ENCODE results near the gene FBLN2. TPM values are rescaled to one million over a fixed set of nuclear protein-coding genes. Genes with fewer than 3 reads are reported as not detected.

FBLN2 gene
- polyA plus RNA-seq, 1 donor = 14.4 TPM

GRCh38 chr3:13600950-13601691 lies 52.2 kb downstream of the FBLN2 start:
- H3K4me1 ChIP-seq (ENCODE audit: control insufficient read depth, insufficient read depth, low read length) = no peaks in the 10 kb centered on the region
- no peak overlapping the region for H3K27ac ChIP-seq (ENCODE audit: low read length)
- no peak overlapping the region for H3K4me3 ChIP-seq (ENCODE audit: low read length)
- no peaks in the 10 kb centered on the region for H3K36me3 ChIP-seq (ENCODE audit: control insufficient read depth, insufficient read depth, low read length)
- DNase-seq = no peak
- no peaks in the 10 kb centered on the region for H3K9me3 ChIP-seq (ENCODE audit: control insufficient read depth, low read depth, low read length)
- WGBS (ENCODE audit: insufficient coverage, low lambda C conversion rate) = 92% methylated on average over 2 of the region's 9 CpGs
- H3K27me3 ChIP-seq (ENCODE audit: control insufficient read depth, insufficient read depth, low read length) = no peaks in the 10 kb centered on the region

GRCh38 chr3:13601692-13602080 lies 52.8 kb downstream of the FBLN2 start:
- Histone ChIP-seq H3K27ac (ENCODE audit: low read length) (no peak overlapping the region), H3K27me3 (ENCODE audit: control insufficient read depth, insufficient read depth, low read length) (no peaks in the 10 kb centered on the region), H3K36me3 (ENCODE audit: control insufficient read depth, insufficient read depth, low read length) (no peaks in the 10 kb centered on the region), H3K4me3 (ENCODE audit: low read length) (no peak overlapping the region), H3K4me1 (ENCODE audit: control insufficient read depth, insufficient read depth, low read length) (no peaks in the 10 kb centered on the region), H3K9me3 (ENCODE audit: control insufficient read depth, low read depth, low read length) (no peaks in the 10 kb centered on the region)
- DNase-seq = no peak

DNA sequence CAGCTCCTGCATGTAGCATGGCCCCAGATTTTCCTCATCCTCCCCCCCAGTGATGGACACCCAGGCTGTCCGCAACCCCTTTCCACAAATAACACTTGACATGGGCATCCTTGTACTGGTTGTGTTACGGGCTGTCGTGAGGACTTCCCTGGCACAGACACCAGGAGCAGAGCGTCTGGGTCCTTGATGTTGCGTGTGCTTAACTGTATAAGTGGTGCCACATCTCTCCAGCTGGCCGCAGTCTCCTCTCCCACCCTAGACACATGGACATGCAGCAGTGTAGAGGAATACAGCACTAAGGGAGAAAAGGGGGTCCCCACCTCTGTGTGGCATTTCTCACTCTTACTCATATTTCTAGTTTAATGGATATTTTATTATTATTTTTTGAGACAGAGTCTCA lies 56.6 kb downstream of the FBLN2 start:
- H3K4me3 ChIP-seq (ENCODE audit: low read length) = no peak overlapping the region
- no peaks in the 10 kb centered on the region for H3K9me3 ChIP-seq (ENCODE audit: control insufficient read depth, low read depth, low read length)
- WGBS (ENCODE audit: insufficient coverage, low lambda C conversion rate) = no CpG with 5 or more reads among the region's 6 CpGs
- H3K4me1 ChIP-seq (ENCODE audit: control insufficient read depth, insufficient read depth, low read length) = no peaks in the 10 kb centered on the region
- H3K36me3 ChIP-seq (ENCODE audit: control insufficient read depth, insufficient read depth, low read length) = no peaks in the 10 kb centered on the region
- H3K27me3 ChIP-seq (ENCODE audit: control insufficient read depth, insufficient read depth, low read length) = no peaks in the 10 kb centered on the region
- H3K27ac ChIP-seq (ENCODE audit: low read length) = no peak overlapping the region
- DNase-seq = no peak

GRCh38 chr3:13607821-13608597 lies 59.1 kb downstream of the FBLN2 start:
- H3K4me1 ChIP-seq (ENCODE audit: control insufficient read depth, insufficient read depth, low read length) = no peaks in the 10 kb centered on the region
- no CpG with 5 or more reads among the region's 14 CpGs for WGBS (ENCODE audit: insufficient coverage, low lambda C conversion rate)
- H3K9me3 ChIP-seq (ENCODE audit: control insufficient read depth, low read depth, low read length) = no peaks in the 10 kb centered on the region
- H3K36me3 ChIP-seq (ENCODE audit: control insufficient read depth, insufficient read depth, low read length) = no peaks in the 10 kb centered on the region
- DNase-seq = no peak
- H3K4me3 ChIP-seq (ENCODE audit: low read length) = no peak overlapping the region
- no peak overlapping the region for H3K27ac ChIP-seq (ENCODE audit: low read length)
- no peaks in the 10 kb centered on the region for H3K27me3 ChIP-seq (ENCODE audit: control insufficient read depth, insufficient read depth, low read length)

DNA sequence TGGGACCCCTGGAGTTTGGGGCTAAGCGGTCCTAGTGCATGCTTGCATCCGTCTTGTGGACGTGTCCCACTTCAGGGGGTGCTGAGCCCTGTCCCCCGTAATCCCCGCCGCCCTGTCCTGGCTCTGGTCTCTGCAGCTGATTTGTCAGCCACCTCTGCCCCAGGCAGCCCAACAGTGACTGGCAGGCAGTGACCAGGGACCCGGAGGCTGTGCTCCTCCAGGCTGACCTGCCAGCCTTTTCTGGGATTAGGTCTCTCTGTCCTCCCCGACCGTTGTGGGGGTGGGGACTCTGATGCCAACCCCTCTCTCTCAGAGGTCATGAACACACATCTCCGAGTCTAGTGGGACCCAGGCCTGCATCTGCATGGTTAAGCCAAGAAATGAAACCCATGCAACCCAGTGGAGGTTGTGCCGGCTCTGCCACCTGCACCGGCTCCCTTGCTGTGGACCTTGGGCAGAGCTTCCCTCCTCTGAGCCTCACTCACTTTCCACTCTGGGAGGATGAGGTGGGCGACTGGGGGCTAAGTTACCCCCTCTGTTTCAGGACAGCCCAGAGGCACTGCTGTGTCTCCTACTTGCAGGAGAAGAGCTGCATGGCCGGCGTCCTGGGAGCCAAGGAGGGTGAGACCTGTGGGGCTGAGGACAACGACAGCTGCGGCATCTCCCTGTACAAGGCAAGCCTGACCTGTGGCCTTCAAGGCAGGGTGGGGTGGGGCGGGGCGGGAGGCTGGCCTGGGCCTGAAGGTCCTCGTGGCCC lies 60.2 kb downstream of the FBLN2 start:
- Histone ChIP-seq H3K27me3 (ENCODE audit: control insufficient read depth, insufficient read depth, low read length) (no peaks in the 10 kb centered on the region), H3K27ac (ENCODE audit: low read length) (no peak overlapping the region), H3K9me3 (ENCODE audit: control insufficient read depth, low read depth, low read length) (no peaks in the 10 kb centered on the region), H3K4me3 (ENCODE audit: low read length) (no peak overlapping the region), H3K4me1 (ENCODE audit: control insufficient read depth, insufficient read depth, low read length) (no peaks in the 10 kb centered on the region), H3K36me3 (ENCODE audit: control insufficient read depth, insufficient read depth, low read length) (no peaks in the 10 kb centered on the region)
- WGBS (ENCODE audit: insufficient coverage, low lambda C conversion rate) = no CpG with 5 or more reads among the region's 20 CpGs
- DNase-seq = no peak

GRCh38 chr3:13610006-13610570 lies 61.2 kb downstream of the FBLN2 start:
- H3K4me3 ChIP-seq (ENCODE audit: low read length) = no peak overlapping the region
- no peaks in the 10 kb centered on the region for H3K9me3 ChIP-seq (ENCODE audit: control insufficient read depth, low read depth, low read length)
- no peaks in the 10 kb centered on the region for H3K4me1 ChIP-seq (ENCODE audit: control insufficient read depth, insufficient read depth, low read length)
- H3K27ac ChIP-seq (ENCODE audit: low read length) = no peak overlapping the region
- DNase-seq = no peak
- WGBS (ENCODE audit: insufficient coverage, low lambda C conversion rate) = no CpG with 5 or more reads among the region's 7 CpGs
- H3K36me3 ChIP-seq (ENCODE audit: control insufficient read depth, insufficient read depth, low read length) = no peaks in the 10 kb centered on the region
- no peaks in the 10 kb centered on the region for H3K27me3 ChIP-seq (ENCODE audit: control insufficient read depth, insufficient read depth, low read length)

DNA sequence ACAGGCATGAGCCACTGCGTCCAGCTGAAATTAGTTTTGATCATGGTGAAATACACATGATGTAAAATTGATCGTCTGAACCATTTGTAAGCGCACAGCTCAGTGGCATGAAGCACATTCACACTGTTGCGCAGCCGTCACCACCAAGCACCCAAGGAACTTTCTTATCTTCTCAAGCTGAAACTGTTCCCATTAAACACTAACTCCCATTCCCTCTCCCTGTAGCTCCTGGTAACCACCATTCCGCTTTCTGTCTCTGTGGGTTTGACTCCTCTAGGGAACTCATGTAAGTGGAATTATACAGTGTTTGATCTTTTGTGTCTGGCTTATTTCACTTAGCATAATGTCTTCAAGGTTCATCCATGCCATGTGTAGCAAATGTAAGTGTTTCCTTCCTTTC lies 62.3 kb downstream of the FBLN2 start:
- H3K9me3 ChIP-seq (ENCODE audit: control insufficient read depth, low read depth, low read length) = no peaks in the 10 kb centered on the region
- no peaks in the 10 kb centered on the region for H3K36me3 ChIP-seq (ENCODE audit: control insufficient read depth, insufficient read depth, low read length)
- WGBS (ENCODE audit: insufficient coverage, low lambda C conversion rate) = 86% methylated on average over 1 of the region's 6 CpGs
- no peak overlapping the region for H3K27ac ChIP-seq (ENCODE audit: low read length)
- no peaks in the 10 kb centered on the region for H3K27me3 ChIP-seq (ENCODE audit: control insufficient read depth, insufficient read depth, low read length)
- no peaks in the 10 kb centered on the region for H3K4me1 ChIP-seq (ENCODE audit: control insufficient read depth, insufficient read depth, low read length)
- H3K4me3 ChIP-seq (ENCODE audit: low read length) = no peak overlapping the region
- DNase-seq = no peak

GRCh38 chr3:13612829-13613228 lies 63.9 kb downstream of the FBLN2 start:
- Histone ChIP-seq H3K4me1 (ENCODE audit: control insufficient read depth, insufficient read depth, low read length) (no peaks in the 10 kb centered on the region), H3K9me3 (ENCODE audit: control insufficient read depth, low read depth, low read length) (no peaks in the 10 kb centered on the region), H3K27ac (ENCODE audit: low read length) (no peak overlapping the region), H3K4me3 (ENCODE audit: low read length) (no peak overlapping the region), H3K36me3 (ENCODE audit: control insufficient read depth, insufficient read depth, low read length) (no peaks in the 10 kb centered on the region), H3K27me3 (ENCODE audit: control insufficient read depth, insufficient read depth, low read length) (no peaks in the 10 kb centered on the region)
- no CpG with 5 or more reads among the region's 3 CpGs for WGBS (ENCODE audit: insufficient coverage, low lambda C conversion rate)
- DNase-seq = no peak

- no peak for DNase-seq
- Histone ChIP-seq H3K4me3 (ENCODE audit: low read length) (no peak overlapping the region), H3K9me3 (ENCODE audit: control insufficient read depth, low read depth, low read length) (no peaks in the 10 kb centered on the region), H3K27me3 (ENCODE audit: control insufficient read depth, insufficient read depth, low read length) (no peaks in the 10 kb centered on the region), H3K36me3 (ENCODE audit: control insufficient read depth, insufficient read depth, low read length) (no peaks in the 10 kb centered on the region), H3K27ac (ENCODE audit: low read length) (no peak overlapping the region), H3K4me1 (ENCODE audit: control insufficient read depth, insufficient read depth, low read length) (no peaks in the 10 kb centered on the region)
- no CpG with 5 or more reads among the region's 14 CpGs for WGBS (ENCODE audit: insufficient coverage, low lambda C conversion rate)
Measured at GRCh38 chr3:13613343-13614190, 64.6 kb downstream of the FBLN2 start.

DNA sequence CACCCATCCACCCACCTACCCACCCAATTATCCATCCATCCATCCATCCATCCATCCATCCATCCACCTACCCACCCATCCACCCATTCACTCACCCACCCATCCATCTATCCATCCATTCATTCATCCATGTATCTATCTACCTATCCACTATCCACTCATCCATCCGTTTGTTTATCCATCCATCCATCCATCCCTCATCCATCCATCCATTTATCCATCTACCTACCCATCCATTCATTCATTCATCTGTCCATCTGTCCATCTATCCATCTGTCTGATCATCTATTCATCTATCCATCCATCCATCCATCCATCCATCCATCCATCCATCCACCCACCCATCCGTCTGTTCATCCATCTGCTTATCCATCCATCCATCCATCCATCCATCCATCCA lies 65.7 kb downstream of the FBLN2 start:
- no peaks in the 10 kb centered on the region for H3K4me1 ChIP-seq (ENCODE audit: control insufficient read depth, insufficient read depth, low read length)
- H3K27me3 ChIP-seq (ENCODE audit: control insufficient read depth, insufficient read depth, low read length) = no peaks in the 10 kb centered on the region
- 100% methylated on average over 1 of the region's 2 CpGs for WGBS (ENCODE audit: insufficient coverage, low lambda C conversion rate)
- H3K9me3 ChIP-seq (ENCODE audit: control insufficient read depth, low read depth, low read length) = no peaks in the 10 kb centered on the region
- H3K27ac ChIP-seq (ENCODE audit: low read length) = no peak overlapping the region
- no peak overlapping the region for H3K4me3 ChIP-seq (ENCODE audit: low read length)
- no peak for DNase-seq
- H3K36me3 ChIP-seq (ENCODE audit: control insufficient read depth, insufficient read depth, low read length) = no peaks in the 10 kb centered on the region
